ENCODE measurements around the gene FDXACB1.

FDXACB1 gene

GRCh38 chr11:111917312-111917711 lies 38.3 kb upstream of the FDXACB1 start:
- Histone ChIP-seq H3K9ac (ENCODE audit: low read length) (no peak overlapping the region), H3K9me3 (ENCODE audit: control insufficient read depth, low read depth, low read length) (no peaks in the 10 kb centered on the region), H3K4me1 (ENCODE audit: control insufficient read depth, low read depth, low read length) (peaks cover 11% of the 10 kb centered on the region), H3K27me3 (ENCODE audit: control insufficient read depth, insufficient read depth, low read length) (no peaks in the 10 kb centered on the region), H3K36me3 (ENCODE audit: control insufficient read depth, low read depth, low read length) (no peaks in the 10 kb centered on the region), H3K27ac (ENCODE audit: low read length) (no peak overlapping the region), H3K4me3 (ENCODE audit: low read length) (no peak overlapping the region)

DNA sequence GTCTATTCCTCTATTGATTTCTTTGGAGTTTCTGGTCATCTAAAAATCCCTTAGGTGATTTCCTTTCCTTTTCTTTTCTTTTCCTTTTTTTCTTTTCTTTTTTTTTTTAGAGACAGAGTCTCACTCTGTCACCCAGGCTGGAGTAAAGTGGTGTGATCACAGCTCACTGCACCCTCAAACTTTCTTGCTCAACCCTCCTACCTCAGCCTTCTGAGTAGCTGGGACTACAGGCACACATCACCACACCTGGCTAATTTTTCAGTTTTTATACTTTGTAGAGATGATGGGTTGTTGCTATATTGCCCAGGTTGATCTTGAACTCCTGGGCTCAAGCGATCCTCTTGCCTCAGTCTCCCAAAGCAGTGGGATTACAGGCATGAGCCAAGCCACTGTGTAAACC lies 37.8 kb upstream of the FDXACB1 start:
- Histone ChIP-seq H3K4me3 (ENCODE audit: low read length) (no peak overlapping the region), H3K27me3 (ENCODE audit: control insufficient read depth, insufficient read depth, low read length) (no peaks in the 10 kb centered on the region), H3K9ac (ENCODE audit: low read length) (no peak overlapping the region), H3K4me1 (ENCODE audit: control insufficient read depth, low read depth, low read length) (peaks cover 17% of the 10 kb centered on the region), H3K27ac (ENCODE audit: low read length) (no peak overlapping the region), H3K9me3 (ENCODE audit: control insufficient read depth, low read depth, low read length) (no peaks in the 10 kb centered on the region), H3K36me3 (ENCODE audit: control insufficient read depth, low read depth, low read length) (no peaks in the 10 kb centered on the region)

GRCh38 chr11:111913997-111914396 lies 35.0 kb upstream of the FDXACB1 start:
- Histone ChIP-seq H3K9ac (ENCODE audit: low read length) (no peak overlapping the region), H3K36me3 (ENCODE audit: control insufficient read depth, low read depth, low read length) (no peaks in the 10 kb centered on the region), H3K27me3 (ENCODE audit: control insufficient read depth, insufficient read depth, low read length) (no peaks in the 10 kb centered on the region), H3K4me3 (ENCODE audit: low read length) (no peak overlapping the region), H3K9me3 (ENCODE audit: control insufficient read depth, low read depth, low read length) (no peaks in the 10 kb centered on the region), H3K27ac (ENCODE audit: low read length) (no peak overlapping the region), H3K4me1 (ENCODE audit: control insufficient read depth, low read depth, low read length) (peaks cover 21% of the 10 kb centered on the region)

DNA sequence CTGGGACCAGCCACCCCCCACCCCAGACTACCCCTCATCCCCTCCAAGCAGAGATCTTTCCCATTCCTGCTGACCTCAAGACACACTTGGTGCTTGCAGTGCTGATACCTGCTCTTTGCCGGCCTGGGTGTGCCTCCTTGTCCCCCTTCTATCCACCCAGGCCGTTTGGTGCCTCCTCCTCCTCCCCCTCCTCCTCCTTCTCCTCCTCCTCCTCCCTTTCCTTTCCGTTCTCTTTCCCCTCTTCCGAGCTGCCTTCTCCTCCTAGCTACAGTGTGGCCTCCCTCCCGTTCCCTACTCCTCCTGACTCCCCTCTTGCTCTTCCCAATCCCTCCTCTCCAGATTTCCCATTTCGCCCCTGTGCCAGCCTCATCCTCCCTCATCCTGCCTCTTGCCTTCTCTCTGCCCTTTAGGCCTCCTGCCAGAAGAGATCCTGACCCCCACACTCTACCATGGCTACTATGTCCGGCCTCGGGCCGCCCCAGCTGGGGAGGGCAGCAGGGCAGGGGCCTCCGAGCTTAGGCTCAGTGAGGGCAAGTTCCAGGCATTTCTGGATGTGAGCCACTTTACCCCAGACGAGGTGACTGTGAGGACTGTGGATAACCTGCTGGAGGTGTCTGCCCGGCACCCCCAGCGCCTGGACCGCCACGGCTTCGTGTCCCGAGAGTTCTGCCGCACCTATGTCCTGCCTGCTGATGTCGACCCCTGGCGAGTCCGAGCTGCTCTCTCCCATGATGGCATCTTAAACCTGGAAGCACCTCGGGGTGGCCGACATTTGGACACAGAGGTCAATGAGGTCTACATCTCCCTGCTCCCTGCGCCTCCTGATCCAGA lies 34.3 kb upstream of the FDXACB1 start:
- H3K36me3 ChIP-seq (ENCODE audit: control insufficient read depth, low read depth, low read length), result no peaks in the 10 kb centered on the region
- H3K27ac ChIP-seq (ENCODE audit: low read length), result no peak overlapping the region
- H3K9me3 ChIP-seq (ENCODE audit: control insufficient read depth, low read depth, low read length), result no peaks in the 10 kb centered on the region
- peaks cover 15% of the 10 kb centered on the region for H3K4me1 ChIP-seq (ENCODE audit: control insufficient read depth, low read depth, low read length)
- no peak overlapping the region for H3K4me3 ChIP-seq (ENCODE audit: low read length)
- no peaks in the 10 kb centered on the region for H3K27me3 ChIP-seq (ENCODE audit: control insufficient read depth, insufficient read depth, low read length)
- no peak overlapping the region for H3K9ac ChIP-seq (ENCODE audit: low read length)

DNA sequence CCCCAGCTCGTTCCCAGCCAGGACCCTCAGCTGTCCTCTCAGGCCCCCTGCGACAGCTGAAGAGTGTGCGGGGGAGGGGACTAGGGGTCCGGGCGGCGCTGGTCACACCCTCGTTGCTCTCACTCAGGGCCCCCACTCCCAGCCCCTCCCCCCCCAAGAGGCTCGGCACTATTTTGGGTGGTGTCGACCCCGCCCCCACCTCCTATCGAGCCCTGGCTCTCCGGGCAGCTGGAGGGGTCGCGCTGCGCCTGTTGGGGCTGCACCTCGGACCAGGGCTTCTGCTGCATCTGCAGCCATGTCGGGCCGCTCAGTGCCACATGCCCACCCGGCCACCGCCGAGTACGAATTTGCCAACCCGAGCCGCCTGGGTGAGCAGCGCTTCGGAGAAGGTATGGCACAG lies 33.6 kb upstream of the FDXACB1 start, which contains the start of gene HSPB2:
HSPB2 (plus strand) TSS at position 200 of the 400 bp plus-strand sequence; CDS start at position 296, 96 bp downstream.
- no peaks in the 10 kb centered on the region for H3K9me3 ChIP-seq (ENCODE audit: control insufficient read depth, low read depth, low read length)
- H3K4me3 ChIP-seq (ENCODE audit: low read length), result no peak within 1 kb of the TSS
- H3K9ac ChIP-seq (ENCODE audit: low read length), result no peak within 1 kb of the TSS
- H3K36me3 ChIP-seq (ENCODE audit: control insufficient read depth, low read depth, low read length), result no peaks in the 10 kb centered on the region
- no peak within 1 kb of the TSS for H3K27ac ChIP-seq (ENCODE audit: low read length)
- peaks cover 11% of the 10 kb centered on the region for H3K4me1 ChIP-seq (ENCODE audit: control insufficient read depth, low read depth, low read length)
- H3K27me3 ChIP-seq (ENCODE audit: control insufficient read depth, insufficient read depth, low read length), result no peaks in the 10 kb centered on the region

DNA sequence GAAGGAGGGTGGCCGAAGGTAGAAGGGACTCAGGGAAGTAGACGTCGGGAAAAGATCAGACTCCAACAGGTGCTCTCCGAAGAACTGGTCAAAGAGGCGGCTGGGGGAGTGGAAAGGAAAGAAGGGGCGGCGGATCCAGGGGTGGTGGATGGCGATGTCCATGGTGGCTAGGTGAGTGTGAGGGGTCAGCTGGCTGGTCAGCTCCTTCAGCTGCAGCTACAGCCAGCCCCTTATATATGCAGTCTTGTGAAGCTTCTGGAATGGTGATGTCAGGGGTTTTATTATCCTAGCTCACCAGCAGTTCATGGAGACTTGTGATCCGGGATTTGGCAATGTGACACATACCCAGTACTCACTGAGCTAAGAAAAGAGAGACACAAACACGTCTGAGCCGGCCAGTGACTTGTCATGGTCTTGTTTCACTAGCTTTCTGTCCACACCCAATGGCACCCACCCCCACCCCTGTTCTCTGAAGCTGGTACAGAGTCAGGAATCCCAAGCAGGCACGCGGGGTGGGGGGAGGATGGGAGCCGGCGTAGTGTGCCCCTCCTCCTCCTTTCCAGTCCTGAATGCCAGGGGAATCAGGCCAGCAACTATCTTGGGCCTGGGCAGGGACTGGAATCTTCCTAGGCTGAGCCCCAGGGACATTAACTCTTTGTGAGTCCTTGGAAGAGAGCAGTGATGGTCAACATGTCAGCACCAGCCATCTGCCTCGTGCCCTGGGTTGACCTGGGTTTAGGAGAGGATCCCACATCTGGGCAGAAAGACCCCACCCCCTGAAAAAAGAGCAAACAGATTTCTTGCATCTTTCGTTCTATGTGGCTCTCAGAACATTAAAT lies 32.8 kb upstream of the FDXACB1 start, which contains the start of gene CRYAB:
CRYAB (minus strand) TSS at position 208 of the 839 bp plus-strand sequence; CDS start at position 162, 46 bp downstream.
- no peak within 1 kb of the TSS for H3K4me3 ChIP-seq (ENCODE audit: low read length)
- no peaks in the 10 kb centered on the region for H3K36me3 ChIP-seq (ENCODE audit: control insufficient read depth, low read depth, low read length)
- no peaks in the 10 kb centered on the region for H3K27me3 ChIP-seq (ENCODE audit: control insufficient read depth, insufficient read depth, low read length)
- H3K9me3 ChIP-seq (ENCODE audit: control insufficient read depth, low read depth, low read length), result no peaks in the 10 kb centered on the region
- peaks cover 11% of the 10 kb centered on the region for H3K4me1 ChIP-seq (ENCODE audit: control insufficient read depth, low read depth, low read length)
- no peak within 1 kb of the TSS for H3K27ac ChIP-seq (ENCODE audit: low read length)
- H3K9ac ChIP-seq (ENCODE audit: low read length), result no peak within 1 kb of the TSS

GRCh38 chr11:111910676-111911562 lies 32.0 kb upstream of the FDXACB1 start:
- Histone ChIP-seq H3K36me3 (ENCODE audit: control insufficient read depth, low read depth, low read length) (no peaks in the 10 kb centered on the region), H3K4me3 (ENCODE audit: low read length) (no peak overlapping the region), H3K9ac (ENCODE audit: low read length) (no peak overlapping the region), H3K27me3 (ENCODE audit: control insufficient read depth, insufficient read depth, low read length) (no peaks in the 10 kb centered on the region), H3K9me3 (ENCODE audit: control insufficient read depth, low read depth, low read length) (no peaks in the 10 kb centered on the region), H3K27ac (ENCODE audit: low read length) (no peak overlapping the region), H3K4me1 (ENCODE audit: control insufficient read depth, low read depth, low read length) (peaks cover 11% of the 10 kb centered on the region)

DNA sequence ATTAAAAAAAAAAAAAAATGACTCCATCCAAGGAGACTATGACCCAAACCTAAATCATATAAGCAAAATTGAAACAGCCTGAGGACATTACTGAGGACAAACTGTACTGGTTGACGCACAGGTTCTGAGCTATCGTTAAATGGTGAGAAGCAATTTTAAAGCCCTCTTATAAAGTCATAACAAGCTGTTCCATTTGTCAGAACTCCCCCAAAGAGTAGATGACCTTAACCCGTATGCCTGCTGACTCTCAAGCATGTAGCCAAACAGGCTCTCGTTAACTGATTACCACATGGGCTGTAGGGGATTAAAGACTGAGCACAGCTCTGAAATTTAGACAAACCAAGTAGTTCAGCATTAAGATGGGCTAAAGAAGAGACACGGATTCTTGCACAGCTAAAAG lies 30.4 kb upstream of the FDXACB1 start:
- peaks cover 11% of the 10 kb centered on the region for H3K4me1 ChIP-seq (ENCODE audit: control insufficient read depth, low read depth, low read length)
- H3K27ac ChIP-seq (ENCODE audit: low read length), result no peak overlapping the region
- no peak overlapping the region for H3K4me3 ChIP-seq (ENCODE audit: low read length)
- no peaks in the 10 kb centered on the region for H3K27me3 ChIP-seq (ENCODE audit: control insufficient read depth, insufficient read depth, low read length)
- no peaks in the 10 kb centered on the region for H3K9me3 ChIP-seq (ENCODE audit: control insufficient read depth, low read depth, low read length)
- H3K36me3 ChIP-seq (ENCODE audit: control insufficient read depth, low read depth, low read length), result no peaks in the 10 kb centered on the region
- H3K9ac ChIP-seq (ENCODE audit: low read length), result no peak overlapping the region

GRCh38 chr11:111908639-111909305 lies 29.8 kb upstream of the FDXACB1 start:
- Histone ChIP-seq H3K27me3 (ENCODE audit: control insufficient read depth, insufficient read depth, low read length) (no peaks in the 10 kb centered on the region), H3K9ac (ENCODE audit: low read length) (no peak overlapping the region), H3K27ac (ENCODE audit: low read length) (no peak overlapping the region), H3K4me1 (ENCODE audit: control insufficient read depth, low read depth, low read length) (peaks cover 11% of the 10 kb centered on the region), H3K4me3 (ENCODE audit: low read length) (no peak overlapping the region), H3K36me3 (ENCODE audit: control insufficient read depth, low read depth, low read length) (no peaks in the 10 kb centered on the region), H3K9me3 (ENCODE audit: control insufficient read depth, low read depth, low read length) (no peaks in the 10 kb centered on the region)

DNA sequence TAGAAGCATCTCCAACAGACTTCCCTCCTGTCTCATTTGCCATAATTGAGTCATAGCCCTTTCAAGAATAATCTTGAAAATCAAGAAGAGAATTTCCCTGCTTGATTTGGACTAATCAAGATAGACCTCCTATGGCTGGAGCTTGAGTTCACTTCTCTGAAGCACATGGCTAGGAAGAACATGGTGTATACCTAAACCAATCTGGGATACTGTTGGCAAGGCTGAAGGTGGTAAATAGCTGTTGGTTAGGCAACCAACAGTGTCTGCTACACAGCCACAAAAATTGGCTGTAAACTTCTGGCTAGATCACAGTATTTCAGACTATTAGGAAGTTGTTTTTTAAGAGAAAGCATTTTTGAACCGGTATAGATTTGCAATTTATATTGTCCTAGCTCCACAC lies 27.7 kb upstream of the FDXACB1 start:
- no peak overlapping the region for H3K9ac ChIP-seq (ENCODE audit: low read length)
- no peak overlapping the region for H3K4me3 ChIP-seq (ENCODE audit: low read length)
- H3K36me3 ChIP-seq (ENCODE audit: control insufficient read depth, low read depth, low read length), result no peaks in the 10 kb centered on the region

More for the DNA sequence above, 27.7 kb upstream of the FDXACB1 start:
- H3K27me3 ChIP-seq (ENCODE audit: control insufficient read depth, insufficient read depth, low read length), result no peaks in the 10 kb centered on the region
- H3K4me1 ChIP-seq (ENCODE audit: control insufficient read depth, low read depth, low read length), result peaks cover 3% of the 10 kb centered on the region
- H3K27ac ChIP-seq (ENCODE audit: low read length), result no peak overlapping the region
- no peaks in the 10 kb centered on the region for H3K9me3 ChIP-seq (ENCODE audit: control insufficient read depth, low read depth, low read length)
